Activated CD4-positive, alpha-beta T cell treated with anti-CD3 and anti-CD28 coated beads, Interleukin-2, Interleukin-4, amounts not matched to agents 100 ng/mL and 50 ng/mL, durations not matched to agents 16 hours and 8 hours (primary cell): ENCODE results near the gene APBA3.

ENCODE experiments used
- DNase-seq: peaks from one replicate; pipeline ENCODE4 v3.0.0-alpha.2; 2020; ENCODE audit warnings: low spot score

APBA3 gene

DNA sequence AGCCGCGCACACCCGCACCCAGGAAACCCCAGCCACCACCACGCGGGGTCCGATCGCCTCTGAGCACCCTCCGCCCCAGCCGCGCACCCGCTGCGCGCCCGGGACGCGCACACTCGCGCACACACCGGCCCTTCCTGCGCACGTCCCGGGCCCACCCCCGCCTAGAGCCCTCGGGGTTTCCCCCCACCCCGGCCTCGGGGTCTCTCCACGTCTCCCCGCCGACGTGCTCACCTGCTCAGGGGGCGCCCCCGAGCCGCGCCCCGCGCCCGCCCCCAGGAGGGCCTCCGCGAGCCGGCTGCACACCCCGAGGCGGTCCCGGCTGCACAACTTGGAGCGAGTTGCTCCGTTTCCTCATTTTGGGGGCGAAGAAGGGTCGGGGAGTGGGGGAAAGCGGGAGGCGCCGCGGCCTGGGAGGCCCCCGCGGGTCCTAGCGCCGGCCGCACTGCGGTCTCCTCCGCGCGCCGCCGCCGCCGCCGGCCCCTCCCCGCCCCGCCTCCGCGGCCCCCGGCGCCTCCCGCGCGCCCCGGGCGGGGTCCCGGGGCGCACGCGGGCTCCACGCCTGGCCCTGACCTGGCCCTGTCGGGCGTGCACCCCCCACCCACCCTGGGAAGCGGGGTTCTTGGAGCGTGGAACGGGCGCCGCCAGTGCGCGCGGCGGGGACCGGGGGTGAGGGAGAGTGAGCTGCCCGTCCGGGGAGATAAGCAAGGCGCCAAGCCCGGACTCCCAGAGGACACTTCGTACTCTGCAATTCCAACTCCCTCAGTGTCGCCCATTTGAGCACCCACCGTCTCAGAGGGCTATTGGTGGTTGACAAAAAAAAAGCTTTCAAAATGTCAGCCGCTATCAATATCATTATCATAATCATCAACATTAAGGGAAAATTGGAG is 24.7 kb upstream of the APBA3 start, which contains the start of gene MATK:
MATK (minus strand) TSS at position 444 of the 887 bp plus-strand sequence. CDS start 1,246 bp downstream, outside the sequence.
- DNase-seq, result no peak

DNA sequence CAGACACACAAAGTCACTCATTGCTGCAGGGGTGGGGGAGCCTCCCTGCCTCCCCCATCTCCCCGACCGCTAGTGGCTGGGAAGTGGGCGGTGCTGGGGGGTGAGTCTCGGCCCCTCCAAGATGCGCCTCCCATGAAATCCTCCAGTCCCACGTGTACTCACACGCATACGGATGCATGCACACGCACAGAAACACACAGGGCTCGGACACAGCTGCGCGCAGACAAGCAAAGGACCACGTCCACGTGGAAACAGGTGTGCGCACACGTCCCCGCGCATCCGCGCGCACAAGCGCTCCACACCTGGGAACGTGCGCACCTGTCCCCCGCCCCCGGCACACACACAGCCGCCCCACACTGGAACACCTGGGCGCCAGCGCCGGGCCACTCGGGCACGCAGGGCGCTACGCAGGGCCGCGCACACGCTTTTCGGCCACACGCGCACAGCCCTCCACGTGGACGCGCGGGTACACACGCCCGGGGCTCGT is 24.0 kb upstream of the APBA3 start:
- no peak for DNase-seq

DNA sequence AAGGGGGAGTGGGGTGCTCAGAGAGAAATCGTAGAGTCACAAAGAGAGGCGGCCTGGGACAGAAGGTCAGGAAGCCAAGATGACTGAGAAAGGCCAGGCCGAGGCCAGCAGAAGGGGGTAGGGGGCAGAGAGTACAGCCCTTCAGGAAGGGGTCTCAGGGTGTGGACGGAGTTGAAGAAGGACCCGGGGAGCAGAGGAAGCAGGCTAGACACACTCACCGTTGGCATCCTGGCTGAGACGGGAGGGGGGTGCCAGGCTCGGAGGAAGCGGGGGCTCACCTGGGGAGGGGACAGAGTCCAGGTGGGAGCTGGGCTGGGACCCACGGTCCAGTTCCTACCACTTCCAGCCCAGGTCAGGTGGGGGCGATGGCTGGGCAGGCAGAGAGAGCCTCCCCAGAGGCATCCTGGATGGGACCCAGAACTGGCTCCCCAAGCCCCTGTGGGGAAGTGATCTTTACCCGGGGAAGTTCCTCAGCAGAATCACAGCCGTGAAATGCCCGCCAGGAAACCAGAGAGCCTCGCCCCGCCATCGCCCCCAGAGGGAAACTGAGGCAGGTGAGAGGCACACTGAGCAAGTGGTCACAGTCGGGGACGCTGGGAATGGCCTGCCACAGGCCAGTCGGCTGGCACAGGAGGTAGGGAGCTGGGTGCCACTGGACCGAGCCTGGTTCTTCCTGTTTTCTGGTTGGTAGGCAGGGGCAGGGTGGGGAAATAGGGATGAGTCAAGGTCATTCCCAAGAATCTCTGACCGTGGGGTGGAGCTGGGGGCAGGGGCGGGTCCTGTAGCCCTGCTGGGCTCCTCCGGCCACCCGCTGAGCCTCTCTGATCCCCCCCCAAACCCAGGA is 23.3 kb upstream of the APBA3 start:
- DNase-seq, result no peak

DNA sequence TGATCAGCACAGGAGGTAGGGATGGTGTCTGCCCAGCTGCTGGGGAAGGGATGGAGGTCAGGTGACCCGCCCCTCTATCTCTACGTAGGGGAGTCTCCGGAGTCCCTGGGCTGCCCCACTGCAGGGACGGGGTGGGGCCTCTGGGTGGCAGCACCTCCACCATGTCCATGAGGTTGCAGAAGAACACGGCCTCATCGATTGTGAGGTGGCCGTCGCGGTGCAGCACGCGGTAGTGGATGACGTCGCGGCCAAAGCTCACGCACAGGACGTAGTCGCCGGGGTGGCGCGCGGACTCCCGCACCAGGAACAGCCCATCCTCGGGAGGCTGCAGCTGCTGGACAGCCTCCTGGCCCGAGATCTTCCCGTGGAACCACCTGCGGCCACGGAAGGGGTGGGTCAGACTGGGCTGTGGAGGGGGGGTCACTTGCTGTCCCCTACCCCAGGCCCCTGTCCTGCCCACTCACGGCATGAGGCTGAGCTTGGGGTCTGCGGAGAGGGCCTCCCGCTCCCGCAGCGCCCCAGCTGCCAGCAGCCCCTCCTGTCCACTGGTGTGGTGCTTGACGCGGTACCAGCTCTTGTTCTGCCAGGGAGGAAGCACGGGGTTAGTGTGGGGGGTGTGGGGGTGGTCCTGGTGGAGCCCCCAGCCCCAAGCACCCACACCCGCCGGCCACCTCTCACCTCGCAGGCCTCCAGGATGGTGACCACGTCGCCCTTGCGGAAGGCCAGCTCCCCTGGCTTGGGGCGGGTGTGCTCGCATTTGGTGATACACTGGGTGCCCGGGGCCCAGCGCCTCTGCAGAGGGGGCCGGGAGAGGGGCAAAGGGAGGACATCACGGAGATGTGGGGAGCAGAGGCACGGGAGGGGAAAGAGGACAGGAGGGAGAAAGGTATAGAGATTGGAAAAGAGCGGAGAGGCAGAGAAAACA is 22.4 kb upstream of the APBA3 start:
- DNase-seq, result no peak

DNA sequence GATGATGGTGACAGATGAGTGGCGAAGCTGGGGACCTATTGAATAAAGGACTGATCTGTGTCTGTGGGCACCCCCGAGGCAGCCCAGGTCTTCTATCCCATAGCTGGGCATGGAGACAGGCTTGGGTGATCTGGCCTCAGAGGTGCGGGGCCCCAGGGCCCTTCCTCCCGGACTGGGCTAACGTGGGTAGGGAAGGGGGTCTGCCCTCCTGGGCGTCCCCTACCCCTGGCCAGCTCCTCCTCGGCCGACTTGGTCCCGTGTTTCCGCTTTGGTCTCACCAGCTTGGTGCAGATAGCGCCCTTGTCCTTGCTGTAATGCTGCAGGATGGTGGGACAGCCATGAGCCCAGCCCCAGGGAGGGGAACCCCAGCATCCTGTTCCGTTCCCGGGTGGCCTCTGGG is 21.4 kb upstream of the APBA3 start:
- no peak for DNase-seq

DNA sequence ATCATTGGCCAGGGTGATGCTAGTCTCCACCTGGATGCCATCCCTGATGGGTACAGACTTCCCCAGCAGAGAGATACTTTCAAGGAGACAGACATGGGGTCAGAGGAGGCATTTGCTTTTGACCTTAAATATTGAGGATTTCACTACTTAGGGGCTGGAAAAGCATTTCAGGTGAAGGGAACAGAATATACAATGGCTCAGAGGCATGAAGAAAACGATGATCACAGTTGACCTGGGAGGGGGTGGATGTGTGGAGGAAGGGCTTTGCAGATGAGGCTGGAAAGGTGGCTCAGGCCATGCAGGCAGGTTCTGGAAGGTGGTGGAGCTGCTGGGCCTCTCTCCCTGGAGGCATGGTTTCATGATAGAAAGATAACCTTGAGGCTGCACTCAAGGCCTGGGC is 20.8 kb upstream of the APBA3 start:
- DNase-seq, result no peak

DNA sequence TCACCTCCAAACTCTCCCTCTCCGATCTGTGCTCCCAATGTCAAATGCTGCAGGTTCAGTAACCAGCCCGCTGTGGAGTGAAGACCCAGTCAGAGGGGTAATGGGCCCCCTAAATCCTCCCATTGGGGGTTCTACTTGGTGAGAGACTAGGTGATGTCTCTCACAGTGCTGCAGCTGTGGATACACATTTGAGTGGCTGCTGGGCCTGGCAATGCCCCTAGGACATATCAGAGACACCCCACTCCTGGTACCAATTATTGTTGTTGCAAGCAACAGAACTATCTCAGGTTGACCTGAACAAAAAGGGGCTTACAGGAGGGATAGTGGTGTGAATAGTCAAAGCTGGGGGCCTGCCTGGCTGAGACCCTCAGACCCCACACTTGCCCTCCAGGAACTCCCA is 20.1 kb upstream of the APBA3 start:
- DNase-seq, result no peak

DNA sequence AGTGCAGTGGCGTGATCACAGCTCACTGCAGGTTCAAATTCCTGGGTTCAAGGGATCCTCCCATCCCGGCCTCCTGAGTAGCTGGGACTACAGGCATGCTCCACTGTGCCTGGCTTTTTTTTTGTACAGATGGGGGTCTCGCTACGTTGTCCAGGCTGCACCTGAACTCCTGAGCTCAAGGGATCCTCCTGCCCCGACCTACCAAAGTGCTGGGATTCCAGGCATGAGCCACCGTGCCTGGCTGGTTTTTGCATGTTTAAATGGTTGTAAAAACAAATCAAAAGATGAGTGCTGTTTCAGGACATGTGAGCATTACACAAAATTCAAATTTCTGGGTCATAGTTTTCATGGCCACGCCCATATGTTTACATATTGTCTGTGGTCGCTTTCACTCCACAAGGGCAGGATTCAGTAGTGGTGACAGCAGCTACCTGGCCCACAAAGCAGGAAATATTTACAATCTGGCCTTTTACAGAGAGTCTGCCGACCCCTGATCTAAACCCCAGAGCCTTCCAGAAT is 19.4 kb upstream of the APBA3 start:
- DNase-seq, result no peak

DNA sequence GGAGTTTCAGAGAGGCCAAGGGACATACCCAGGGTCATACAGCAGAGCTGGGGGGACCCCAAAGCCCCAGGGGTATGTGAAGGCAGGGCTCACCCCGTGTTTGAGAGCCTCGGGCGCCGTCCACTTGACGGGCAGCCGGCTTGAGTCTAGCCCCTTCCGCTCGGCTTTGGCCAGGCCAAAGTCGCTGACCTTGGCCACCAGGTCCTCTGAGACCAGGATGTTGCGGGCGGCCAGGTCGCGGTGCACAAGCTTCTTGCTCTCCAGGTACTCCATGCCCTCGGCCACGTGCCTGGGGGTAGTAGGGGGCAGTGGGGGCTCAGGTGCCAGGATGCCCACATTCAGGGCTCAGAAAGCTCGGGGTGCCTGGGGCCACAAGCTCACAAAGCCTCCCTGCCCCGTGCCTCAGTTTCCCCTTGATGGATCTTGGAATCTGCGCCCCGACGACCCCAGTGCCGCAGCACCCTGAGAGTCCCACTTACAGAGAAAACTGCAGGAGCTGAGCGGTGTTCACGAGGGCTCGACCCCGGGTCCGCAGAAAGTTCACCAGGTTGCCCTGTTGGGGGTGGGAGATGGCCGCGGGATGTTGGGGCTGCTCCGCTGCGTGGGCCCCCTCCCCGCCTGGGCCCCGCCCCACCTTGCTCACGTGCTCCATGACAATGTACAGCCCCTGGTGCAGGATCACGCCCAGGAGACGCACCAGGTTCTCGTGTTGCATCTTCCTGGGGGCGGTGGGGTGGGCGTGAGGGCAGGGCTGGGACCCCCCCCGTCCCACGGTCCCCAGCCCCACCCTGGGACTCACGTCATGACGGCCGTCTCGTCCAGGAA is 17.6 kb upstream of the APBA3 start:
- DNase-seq, result no peak

DNA sequence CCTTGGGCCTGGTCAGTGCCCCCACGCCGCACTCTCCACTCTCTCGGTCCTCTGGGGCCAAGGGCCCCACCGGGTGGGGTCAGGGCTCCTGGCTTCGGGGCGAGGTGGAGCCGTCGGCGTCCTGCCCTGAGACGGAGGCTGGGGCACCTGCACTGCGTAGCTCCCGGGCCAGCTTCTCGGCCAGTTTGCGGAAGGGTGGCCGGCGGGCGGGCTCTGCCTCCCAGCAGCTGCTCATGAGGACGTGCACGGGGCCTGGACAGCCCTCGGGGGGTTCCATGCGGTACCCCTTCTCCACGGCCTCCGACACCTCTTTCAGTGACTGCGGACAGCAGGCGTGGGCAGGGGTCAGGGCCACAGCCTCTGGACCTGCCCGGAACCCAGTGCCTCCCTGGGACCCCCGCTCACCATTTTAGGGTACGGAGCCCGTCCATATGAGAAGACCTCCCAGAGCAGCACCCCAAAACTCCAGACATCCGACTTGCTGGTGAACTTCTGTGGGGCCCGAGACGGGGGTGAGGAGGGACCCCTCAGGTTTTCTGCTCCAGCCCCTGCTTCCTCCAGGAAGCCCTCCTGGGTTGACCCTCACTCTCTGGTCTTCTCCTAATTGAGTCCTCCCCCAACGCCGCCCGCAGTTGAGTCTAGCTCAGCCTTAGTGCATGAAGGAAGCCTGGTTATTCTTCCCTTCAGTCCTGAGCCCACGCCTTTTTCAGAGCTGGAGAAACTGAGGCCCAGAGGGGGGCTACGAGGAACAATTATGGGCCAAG is 16.8 kb upstream of the APBA3 start:
- no peak for DNase-seq

DNA sequence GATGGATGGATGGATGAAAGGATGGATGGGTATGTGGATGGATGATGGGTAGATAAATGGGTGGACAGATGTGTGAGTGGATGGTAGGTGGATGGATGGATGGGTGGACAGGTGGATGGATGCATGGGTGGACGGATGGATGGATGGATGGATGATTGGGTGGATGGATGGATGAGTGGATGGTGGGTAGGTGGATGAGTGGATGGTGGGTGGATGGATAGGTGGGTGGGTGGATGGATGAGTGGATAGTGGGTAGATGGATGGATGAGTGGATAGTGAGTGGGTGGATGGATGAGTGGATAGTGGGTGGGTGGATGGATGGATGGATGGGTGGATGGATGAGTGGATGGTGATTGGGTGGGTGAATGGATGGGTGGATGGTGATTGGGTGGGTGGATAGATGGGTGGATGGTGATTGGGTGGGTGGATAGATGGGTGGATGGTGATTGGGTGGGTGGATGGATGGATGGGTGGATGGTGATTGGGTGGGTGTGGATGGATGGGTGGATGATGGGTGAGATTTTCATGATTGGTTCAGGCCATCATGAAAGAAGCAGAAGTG is 15.1 kb upstream of the APBA3 start:
- no peak for DNase-seq

DNA sequence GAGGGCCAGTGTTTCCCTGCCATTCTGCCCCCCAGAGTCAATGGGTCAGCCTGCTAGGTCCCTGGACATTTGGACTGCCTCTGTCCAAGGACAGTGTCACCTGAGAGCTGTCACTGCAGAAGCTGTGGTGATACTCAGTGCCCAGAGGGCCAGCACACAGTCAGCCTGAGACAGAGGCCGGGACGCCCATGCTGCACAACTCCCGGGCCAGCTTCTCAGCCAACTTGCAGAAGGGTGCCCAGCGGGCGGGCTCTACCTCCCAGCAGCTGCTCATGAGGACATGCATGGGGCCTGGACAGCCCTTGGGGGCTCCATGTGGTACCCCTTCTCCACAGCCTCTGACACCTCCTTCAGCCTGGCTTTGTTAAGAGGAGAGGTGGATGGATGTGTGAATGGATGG is 14.3 kb upstream of the APBA3 start:
- no peak for DNase-seq

DNA sequence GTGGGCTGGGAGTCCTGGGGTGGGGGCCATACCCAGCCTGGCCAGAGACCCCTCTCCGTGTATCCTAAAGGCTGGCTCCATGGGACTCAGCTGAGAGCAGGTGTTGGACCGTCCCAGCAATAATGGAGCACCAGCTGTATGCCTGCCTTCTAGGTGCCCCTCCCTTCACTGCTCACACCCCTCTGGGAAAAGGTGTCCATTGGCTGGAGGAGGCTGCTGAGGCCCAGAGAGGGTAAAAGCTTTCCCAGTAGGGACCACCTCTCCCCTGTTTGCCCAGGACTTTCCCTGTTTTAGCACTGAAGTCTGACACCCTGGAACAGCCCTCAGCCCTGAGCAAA is 13.9 kb upstream of the APBA3 start:
- DNase-seq, result no peak

DNA sequence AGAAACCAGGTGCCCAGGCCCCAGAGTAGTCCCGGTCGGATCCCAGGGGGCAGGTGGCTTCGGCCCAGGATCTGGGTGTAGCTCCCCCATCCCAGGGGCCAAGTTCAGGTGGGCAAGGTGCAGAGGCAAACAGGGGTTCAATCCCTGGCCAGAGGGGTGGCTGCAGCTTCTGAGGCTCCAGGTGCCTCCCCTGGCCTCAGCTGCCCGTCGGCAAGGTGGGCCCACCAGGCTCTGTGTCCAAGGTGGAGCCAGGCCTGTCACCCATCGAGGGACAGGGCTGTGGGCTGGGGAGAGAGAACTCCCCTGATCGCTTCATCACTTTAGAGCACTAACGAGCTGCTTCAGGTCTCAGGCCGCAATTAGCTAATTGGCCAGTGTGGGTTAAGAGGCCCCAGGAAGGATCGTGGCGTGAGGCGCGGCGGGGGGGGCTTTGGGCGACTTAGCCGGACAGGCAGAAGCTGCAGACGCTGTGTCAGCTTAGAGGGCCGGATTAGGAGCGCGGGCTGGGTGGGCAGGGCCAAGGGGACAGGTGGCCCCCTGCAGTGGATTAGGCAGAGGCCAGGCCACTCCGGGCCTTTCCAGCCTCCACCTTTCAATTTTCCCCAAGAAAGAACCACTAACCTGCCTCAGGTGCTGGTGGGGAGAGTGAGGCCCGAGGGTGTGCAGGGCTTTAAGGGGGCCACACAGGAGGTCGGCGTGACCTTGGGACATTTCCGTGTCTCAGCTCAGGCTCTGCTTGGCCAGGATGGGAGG is 13.3 kb upstream of the APBA3 start:
- no peak for DNase-seq

DNA sequence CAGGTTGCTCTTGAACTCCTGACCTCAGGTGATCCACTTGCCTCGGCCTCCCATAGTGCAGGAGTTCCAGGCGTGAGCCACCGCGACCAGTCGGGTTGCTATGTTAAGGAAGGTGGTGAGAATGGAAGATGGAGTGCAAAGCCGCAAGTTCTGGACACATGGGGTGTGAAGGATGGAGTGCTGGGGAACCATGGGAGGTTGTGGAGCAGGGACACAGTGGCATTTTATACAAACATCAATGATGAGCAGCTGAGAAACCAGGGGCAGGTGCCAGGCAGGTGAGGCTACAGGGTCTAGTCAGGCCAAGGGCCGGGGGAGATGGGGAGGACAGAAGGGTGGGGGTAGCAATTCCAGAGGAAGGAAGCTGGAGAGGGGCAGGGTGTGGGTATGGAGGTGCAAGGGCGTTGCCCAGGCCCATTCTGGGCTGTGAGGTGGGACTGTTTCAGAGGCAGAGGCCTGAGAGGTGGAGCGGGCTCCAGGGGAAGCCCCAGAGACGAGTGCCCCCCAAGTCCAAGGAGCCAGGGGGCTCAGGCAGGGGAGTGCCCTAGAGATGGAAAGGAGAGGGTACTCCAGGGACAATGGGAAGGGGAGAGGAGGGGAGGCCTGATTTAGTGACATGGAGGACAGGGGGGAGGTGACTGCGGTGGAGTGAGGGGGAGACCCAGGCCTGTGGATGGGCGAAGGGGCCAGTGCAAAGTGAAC is 12.5 kb upstream of the APBA3 start:
- DNase-seq, result no peak

DNA sequence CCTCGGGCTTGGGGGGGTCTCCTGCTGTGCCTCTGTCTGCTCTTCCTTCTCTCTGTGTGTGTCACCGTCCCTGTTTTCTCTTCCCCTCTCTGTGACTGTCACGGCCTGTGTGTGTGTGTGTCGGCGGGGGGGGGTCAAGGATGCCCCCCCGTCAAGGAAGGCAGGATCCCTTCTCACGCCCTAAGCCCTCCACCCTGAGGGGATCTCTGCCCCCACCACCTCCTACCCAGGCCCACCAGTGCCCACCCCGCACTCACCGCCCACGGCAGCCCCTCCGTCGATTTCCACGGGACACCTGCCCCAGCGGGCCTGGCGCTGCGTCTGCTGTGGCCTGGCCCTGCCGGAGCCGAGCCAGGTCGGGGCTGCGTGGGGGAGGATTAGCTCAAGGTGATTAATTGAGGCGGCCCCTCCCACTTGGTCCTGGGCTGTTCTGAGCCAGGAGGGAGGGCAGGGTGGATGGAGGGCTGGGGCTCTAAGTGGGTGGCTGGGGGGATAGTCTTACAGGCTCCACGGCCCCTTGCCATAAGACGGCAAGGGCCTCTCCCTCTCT is 10.5 kb upstream of the APBA3 start, which contains the start of gene RAX2:
RAX2 (minus strand) TSS at position 323 of the 550 bp plus-strand sequence. CDS start 486 bp downstream, outside the sequence.
- DNase-seq, result no peak

DNA sequence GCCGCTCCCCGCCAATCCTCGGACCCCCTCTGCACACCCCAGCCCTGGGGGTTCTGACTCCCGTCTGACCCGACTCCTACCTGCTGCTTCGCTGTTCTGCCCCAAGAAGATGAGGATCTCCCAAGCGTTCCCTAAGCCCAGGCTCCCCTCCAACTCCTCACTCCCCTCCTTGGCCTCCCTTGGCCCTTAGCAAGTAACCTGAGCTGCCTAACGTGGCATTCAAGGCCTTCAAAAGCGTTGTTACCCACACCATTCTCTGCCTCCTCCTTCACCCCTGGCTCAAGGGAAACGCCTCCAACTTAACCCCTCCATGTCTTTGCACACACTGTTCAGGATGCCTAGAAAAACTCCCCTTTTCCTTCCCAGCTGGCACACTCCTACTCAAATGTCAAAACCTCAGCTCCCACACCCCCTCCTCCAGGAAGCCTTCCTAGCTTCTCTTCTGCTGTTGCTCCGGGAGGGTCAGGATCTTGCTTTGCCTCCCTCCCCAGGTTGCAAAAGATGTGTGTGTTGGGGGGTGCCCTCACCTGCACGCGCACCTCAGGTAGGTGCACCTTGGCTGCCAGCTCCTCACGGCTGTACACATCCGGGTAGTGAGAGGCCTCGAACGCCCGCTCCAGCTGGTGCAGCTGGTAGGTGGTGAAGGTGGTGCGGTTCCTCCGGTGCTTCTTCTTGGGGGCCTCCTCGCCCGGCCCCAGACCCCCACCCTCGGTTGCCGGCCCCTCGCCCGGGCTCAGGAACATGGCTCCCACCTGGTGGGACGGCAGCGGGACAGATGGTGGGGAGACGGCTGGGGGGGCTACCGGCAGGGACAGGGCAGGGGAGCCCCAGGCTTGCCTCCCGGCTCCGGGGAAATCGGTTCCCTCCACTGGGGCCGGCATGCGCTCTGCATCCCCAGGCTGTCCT is 9.8 kb upstream of the APBA3 start:
- no peak for DNase-seq
